ENCODE measurements around the gene CDC42EP5. TPM values are rescaled to one million over a fixed set of nuclear protein-coding genes. Genes with fewer than 3 reads are reported as not detected.
"Not testable (repeated sequence)": the region's sequence is repeated elsewhere in the genome, so short reads cannot be mapped to it uniquely, and the experiment has no call there.

Gene CDC42EP5
- total RNA-seq, 6 donors from 2014 or later = 11.1 to 40.4 (median 20.6) TPM

GRCh38 chr19:54469496-54469934 is 3.6 kb downstream of the CDC42EP5 start:
- Histone ChIP-seq H3K9me3 (no peaks in the 10 kb centered on the region), H3K4me1 (peaks cover 30 to 55% (median 39%) of the 10 kb centered on the region in 4 donors), H3K27me3 (peaks cover 0 to 11% (median 4%) of the 10 kb centered on the region in 4 donors), H3K27ac (peak overlapping the region; percentile 64 to 91 (median 84)), H3K4me3 (no peak overlapping the region), H3K36me3 (no peaks in the 10 kb centered on the region)
- ATAC-seq (ENCODE audit: low FRiP score in 2 of 2) (no peak), DNase-seq (no peak)
- TF ChIP-seq POLR2A (IDR thresholded peaks at IDR 0.05) (no peak), EP300 (IDR thresholded peaks at IDR 0.05) (peak in 1 of 4 donors; percentile 36), POLR2AphosphoS5 (IDR thresholded peaks at IDR 0.05) (peak; percentile 46 to 79), CTCF (IDR thresholded peaks at IDR 0.05) (no peak)
- WGBS, 2 donors = 38 to 50% methylated on average over 4 to 8 of the region's 8 CpGs

- ATAC-seq (ENCODE audit: low FRiP score in 2 of 2); H3K27ac ChIP-seq; H3K9me3 ChIP-seq; H3K4me3 ChIP-seq; H3K27me3 ChIP-seq: not testable (repeated sequence)
- WGBS, 2 donors = 92 to 94% methylated on average over 14 of the region's 14 CpGs
- Histone ChIP-seq H3K36me3 (peaks cover 5 to 14% (median 12%) of the 10 kb centered on the region in 4 donors), H3K4me1 (peaks cover 33 to 64% (median 44%) of the 10 kb centered on the region in 4 donors)
- peak in 1 of 2 donors; percentile 67 for DNase-seq
Observed at GRCh38 chr19:54466110-54466480, 7.0 kb downstream of the CDC42EP5 start.

GRCh38 chr19:54465426-54466109 is 7.5 kb downstream of the CDC42EP5 start:
- peaks cover 0 to 2% (median 0%) of the 10 kb centered on the region in 4 donors for H3K27me3 ChIP-seq
- 82 to 99% methylated on average over 14 to 44 of the region's 49 CpGs for WGBS, 2 donors
- DNase-seq (peak in 1 of 2 donors; percentile 73), ATAC-seq (ENCODE audit: low FRiP score in 2 of 2) (no peak)
- H3K4me3 ChIP-seq = peak overlapping the region in 3 of 4 donors; percentile 65 to 83 (median 81)
- H3K9me3 ChIP-seq = no peaks in the 10 kb centered on the region
- TF ChIP-seq POLR2AphosphoS5 (IDR thresholded peaks at IDR 0.05) (no peak), EP300 (IDR thresholded peaks at IDR 0.05) (no peak), POLR2A (IDR thresholded peaks at IDR 0.05) (no peak), CTCF (IDR thresholded peaks at IDR 0.05) (no peak)
- peak overlapping the region in 1 of 4 donors; percentile 98 for H3K27ac ChIP-seq
- H3K36me3 ChIP-seq = peaks cover 10 to 19% (median 18%) of the 10 kb centered on the region in 4 donors
- H3K4me1 ChIP-seq = peaks cover 35 to 64% (median 44%) of the 10 kb centered on the region in 4 donors

- H3K9me3 ChIP-seq = no peaks in the 10 kb centered on the region
- 7 to 20% methylated on average over 1 to 38 of the region's 87 CpGs for WGBS, 2 donors
- DNase-seq (peak; percentile 92 to 96), ATAC-seq (ENCODE audit: low FRiP score in 2 of 2) (peak; percentile 82 to 88)
- peak overlapping the region; percentile 45 to 83 (median 73) for H3K4me3 ChIP-seq
- peaks cover 14 to 27% (median 25%) of the 10 kb centered on the region in 4 donors for H3K36me3 ChIP-seq
- H3K27ac ChIP-seq = peak overlapping the region; percentile 97 to 99 (median 98)
- H3K4me1 ChIP-seq = peaks cover 34 to 64% (median 43%) of the 10 kb centered on the region in 4 donors
- TF ChIP-seq CTCF (IDR thresholded peaks at IDR 0.05) = peak in 4 of 6 experiments; percentile 23 to 37 (median 28)
- TF ChIP-seq POLR2A (IDR thresholded peaks at IDR 0.05) = peak in 3 of 4 donors; percentile 7 to 85 (median 39)
- peak; percentile 69 to 79 for TF ChIP-seq POLR2AphosphoS5 (IDR thresholded peaks at IDR 0.05)
- TF ChIP-seq EP300 (IDR thresholded peaks at IDR 0.05) = peak in 1 of 4 donors; percentile 29
- H3K27me3 ChIP-seq = no peaks in the 10 kb centered on the region
Observed at GRCh38 chr19:54464630-54465425, 8.3 kb downstream of the CDC42EP5 start.

All from upper lobe of left lung (tissue), 6 donors.